Activated CD8-positive, alpha-beta T cell treated with anti-CD3 and anti-CD28 coated beads for 36 hours (primary cell): Measurements from ENCODE around the gene ROCK2. TPM values are rescaled to one million over a fixed set of nuclear protein-coding genes. Genes with fewer than 3 reads are reported as not detected.

Experiments used
- ATAC-seq: fragments of 200-7000 bp; cut with Tn5 transposase; one replicate; pipeline ENCODE4 v1.10.0; 2021; ENCODE audit warnings: mild to moderate bottlenecking, moderate library complexity
- CTCF ChIA-PET: fragments of 350-600 bp; sonication (Branson Sonifier 250); formaldehyde crosslinking; loops from one replicate; lab custom pipeline; 2021; ENCODE audit warnings: antibody characterized with exemption; lab: Charles Lee
- POLR2A ChIA-PET: fragments of 350-600 bp; sonication (Branson Sonifier 250); formaldehyde crosslinking; loops from one replicate; lab custom pipeline; 2021; ENCODE audit warnings: antibody characterized with exemption; lab: Charles Lee
- DNase-seq: peaks from one replicate; pipeline ENCODE4 v3.0.0-alpha.2; 2020
- H3K27ac Mint-ChIP-seq: one replicate; pipeline ENCODE4 v1.8.0; 2021; ENCODE audit warnings: mild to moderate bottlenecking, mixed read lengths
- H3K27me3 Mint-ChIP-seq: one replicate; pipeline ENCODE4 v1.8.0; 2021; ENCODE audit warnings: mixed read lengths
- H3K36me3 Mint-ChIP-seq: one replicate; pipeline ENCODE4 v1.8.0; 2021; ENCODE audit warnings: low read depth, mixed read lengths
- H3K4me1 Mint-ChIP-seq: one replicate; pipeline ENCODE4 v1.8.0; 2021; ENCODE audit warnings: low read depth, mixed read lengths
- H3K4me3 Mint-ChIP-seq: one replicate; pipeline ENCODE4 v1.8.0; 2021; ENCODE audit warnings: mild to moderate bottlenecking, moderate library complexity, mixed read lengths
- H3K9me3 Mint-ChIP-seq: one replicate; pipeline ENCODE4 v1.8.0; 2021; ENCODE audit warnings: mixed read lengths
- CTCF ChIP-seq: fragments of 200-600 bp; IDR thresholded peaks from one replicate; pipeline ENCODE4 v1.8.0; 2022; ENCODE audit warnings: antibody characterized with exemption, mild to moderate bottlenecking
- intact Hi-C: fragments of 100-400 bp; cut with micrococcal nuclease; formaldehyde crosslinking; loops from one replicate; pipeline ENCODE4 v1.10.0; 2022
- total RNA-seq, 2 experiments: library from RNA; stranded (reverse); gene quantifications; one replicate each; pipeline ENCODE4 v1.2.3, GENCODE V29; 2021

The ROCK2 gene
- total RNA-seq, 2 experiments from 2014 or later: 12.7 to 13.9 TPM

GRCh38 chr2:11352781-11353537 lies 8.5 kb upstream of the ROCK2 start:
- ChIA-PET CTCF (no interaction called here), POLR2A (no interaction called here)
- H3K9me3 Mint-ChIP-seq: no peaks in the 10 kb centered on the region
- ATAC-seq (no peak), DNase-seq (no peak)
- no peaks in the 10 kb centered on the region for H3K36me3 Mint-ChIP-seq
- peaks cover 1% of the 10 kb centered on the region for H3K27me3 Mint-ChIP-seq
- H3K27ac Mint-ChIP-seq: no peak overlapping the region
- H3K4me1 Mint-ChIP-seq: no peaks in the 10 kb centered on the region
- H3K4me3 Mint-ChIP-seq: no peak overlapping the region
- no peak for TF ChIP-seq CTCF
- intact Hi-C loops: no loop called here

GRCh38 chr2:11348209-11348749 lies 3.8 kb upstream of the ROCK2 start:
- Mint-ChIP-seq H3K27me3 (peaks cover 1% of the 10 kb centered on the region), H3K4me1 (peaks cover 3% of the 10 kb centered on the region), H3K27ac (no peak overlapping the region), H3K9me3 (no peaks in the 10 kb centered on the region), H3K36me3 (no peaks in the 10 kb centered on the region), H3K4me3 (no peak overlapping the region)
- ChIA-PET CTCF (interaction anchor here (1.8 kb wide), 1 partner anchor 216 kb away, joined by 4 read pairs; a partner anchor contains a TSS), POLR2A (no interaction called here)
- intact Hi-C loops: no loop called here
- no peak for DNase-seq
- TF ChIP-seq CTCF: no peak
- no peak for ATAC-seq

GRCh38 chr2:11347403-11347959 lies 3.0 kb upstream of the ROCK2 start:
- DNase-seq (no peak), ATAC-seq (no peak)
- TF ChIP-seq CTCF: no peak
- Mint-ChIP-seq H3K36me3 (no peaks in the 10 kb centered on the region), H3K4me3 (no peak overlapping the region), H3K9me3 (no peaks in the 10 kb centered on the region), H3K4me1 (peaks cover 9% of the 10 kb centered on the region), H3K27me3 (peaks cover 1% of the 10 kb centered on the region), H3K27ac (no peak overlapping the region)
- intact Hi-C loops: no loop called here
- ChIA-PET CTCF (interaction anchor here (1.8 kb wide), 1 partner anchor 215 kb away, joined by 4 read pairs; a partner anchor contains a TSS), POLR2A (no interaction called here)

GRCh38 chr2:11346023-11346482 lies 1.6 kb upstream of the ROCK2 start:
- ATAC-seq: no peak
- no peak for TF ChIP-seq CTCF
- Mint-ChIP-seq H3K4me3 (no peak overlapping the region), H3K4me1 (peaks cover 19% of the 10 kb centered on the region), H3K9me3 (no peaks in the 10 kb centered on the region), H3K27ac (no peak overlapping the region), H3K27me3 (no peaks in the 10 kb centered on the region), H3K36me3 (no peaks in the 10 kb centered on the region)
- intact Hi-C loops: no loop called here
- ChIA-PET CTCF (interaction anchor here (0.7 to 2.0 kb wide), 3 partner anchors 27 to 213 kb away, joined by 3 to 4 read pairs (median 3); a partner anchor contains a TSS), POLR2A (interaction anchor here (1.3 kb wide), 1 partner anchor 20 kb away, joined by 3 read pairs; no protein-coding TSS in a partner anchor)
- DNase-seq: no peak
